GM18861 (cell line): ENCODE results near the gene SLC15A4.
"Not testable (repeated sequence)": the region's sequence is repeated elsewhere in the genome, so short reads cannot be mapped to it uniquely, and the experiment has no call there.

Experiments used
- ATAC-seq: cut with Tn5 transposase; IDR thresholded peaks from one replicate; pipeline ENCODE4 v1.9.1; 2021; ENCODE audit not compliant: unreplicated experiment

The SLC15A4 gene

GRCh38 chr12:128844031-128844635 is 20.4 kb upstream of the SLC15A4 start:
- ATAC-seq, result no peak

- ATAC-seq, result no peak
These were observed 19.8 kb upstream of the SLC15A4 start for GRCh38 chr12:128843538-128843937.

- no peak for ATAC-seq
These were observed 18.8 kb upstream of the SLC15A4 start for GRCh38 chr12:128842579-128842978.

- ATAC-seq, result peak; percentile 74
These were observed 17.2 kb upstream of the SLC15A4 start for GRCh38 chr12:128840862-128841468.

- ATAC-seq, result not testable (repeated sequence)
These were observed 16.1 kb upstream of the SLC15A4 start for GRCh38 chr12:128839885-128840284.

GRCh38 chr12:128833418-128833817 is 9.7 kb upstream of the SLC15A4 start:
- ATAC-seq, result no peak

GRCh38 chr12:128830505-128830893 is 6.7 kb upstream of the SLC15A4 start:
- peak; percentile 37 for ATAC-seq

- ATAC-seq, result peak; percentile 94
These were observed 6.2 kb upstream of the SLC15A4 start for GRCh38 chr12:128829861-128830504.

GRCh38 chr12:128827724-128828123 is 4.0 kb upstream of the SLC15A4 start:
- no peak for ATAC-seq

- ATAC-seq, result no peak
These were observed 2.1 kb upstream of the SLC15A4 start for GRCh38 chr12:128825835-128826234.

- peak; percentile 11 for ATAC-seq
These were observed 392 bp downstream of the SLC15A4 start for GRCh38 chr12:128823216-128823915.

- peak; percentile 52 for ATAC-seq
These were observed 2.9 kb downstream of the SLC15A4 start for GRCh38 chr12:128820723-128821432.

GRCh38 chr12:128820253-128820652 is 3.5 kb downstream of the SLC15A4 start:
- ATAC-seq, result no peak

- ATAC-seq, result no peak
These were observed 4.2 kb downstream of the SLC15A4 start for GRCh38 chr12:128819293-128820144.

GRCh38 chr12:128818065-128819022 is 5.4 kb downstream of the SLC15A4 start:
- ATAC-seq, result peak; percentile 30

GRCh38 chr12:128817111-128818015 is 6.4 kb downstream of the SLC15A4 start:
- ATAC-seq, result peak; percentile 37

GRCh38 chr12:128816643-128816920 is 7.2 kb downstream of the SLC15A4 start:
- ATAC-seq, result no peak
